IPS-20b (cell line): ENCODE results near the gene MOAP1.
"Not testable (repeated sequence)": the region's sequence is repeated elsewhere in the genome, so short reads cannot be mapped to it uniquely, and the experiment has no call there.

Experiments
- H3K27ac ChIP-seq: one replicate; pipeline ENCODE4 v1.5.1; 2013; ENCODE audit warnings: low read length
- H3K27me3 ChIP-seq: 2 replicates; pipeline ENCODE4 v1.6.1; 2013; ENCODE audit warnings: mild to moderate bottlenecking, low read length, inconsistent platforms; ENCODE audit not compliant: insufficient read depth
- H3K36me3 ChIP-seq: 2 replicates; pipeline ENCODE4 v1.6.1; 2013; ENCODE audit warnings: low read depth, mild to moderate bottlenecking, inconsistent platforms, low read length, moderate library complexity; ENCODE audit not compliant: insufficient read depth
- H3K4me1 ChIP-seq: 2 replicates; pipeline ENCODE4 v1.6.1; 2013; ENCODE audit warnings: mild to moderate bottlenecking, control low read depth, inconsistent platforms, low read length, moderate library complexity; ENCODE audit not compliant: insufficient read depth
- H3K4me3 ChIP-seq: 2 replicates; pipeline ENCODE4 v1.5.1; 2013; ENCODE audit warnings: mild to moderate bottlenecking, low read length, inconsistent platforms
- H3K9ac ChIP-seq: 2 replicates; pipeline ENCODE4 v1.6.1; 2013; ENCODE audit warnings: low read depth, mild to moderate bottlenecking, inconsistent platforms, low read length, moderate library complexity
- H3K9me3 ChIP-seq: 2 replicates; pipeline ENCODE4 v1.6.1; 2013; ENCODE audit warnings: mild to moderate bottlenecking, low read depth, low read length, inconsistent platforms; ENCODE audit not compliant: insufficient read depth

Gene MOAP1

GRCh38 chr14:93158349-93158748 lies 26.3 kb downstream of the MOAP1 start:
- not testable (repeated sequence) for H3K36me3 ChIP-seq, H3K27ac ChIP-seq, H3K4me3 ChIP-seq, H3K9me3 ChIP-seq, H3K9ac ChIP-seq, H3K4me1 ChIP-seq, H3K27me3 ChIP-seq

- Histone ChIP-seq H3K36me3 (no peaks in the 10 kb centered on the region), H3K9ac (no peak overlapping the region), H3K4me3 (no peak overlapping the region), H3K27ac (no peak overlapping the region), H3K4me1 (peaks cover 6% of the 10 kb centered on the region; the same call in 1 of the 2 replicates), H3K9me3 (no peaks in the 10 kb centered on the region), H3K27me3 (no peaks in the 10 kb centered on the region)
Measured at GRCh38 chr14:93156693-93157369, 27.9 kb downstream of the MOAP1 start.

- Histone ChIP-seq H3K4me1 (peaks cover 4% of the 10 kb centered on the region; the same call in 1 of the 2 replicates), H3K9me3 (no peaks in the 10 kb centered on the region), H3K36me3 (no peaks in the 10 kb centered on the region), H3K27ac (no peak overlapping the region), H3K9ac (no peak overlapping the region), H3K4me3 (no peak overlapping the region), H3K27me3 (no peaks in the 10 kb centered on the region)
Measured at GRCh38 chr14:93155667-93156066, 29.0 kb downstream of the MOAP1 start.

- Histone ChIP-seq H3K27me3 (no peaks in the 10 kb centered on the region), H3K4me1 (no peaks in the 10 kb centered on the region; the same call in 1 of the 2 replicates), H3K36me3 (no peaks in the 10 kb centered on the region), H3K4me3 (no peak overlapping the region), H3K9ac (no peak overlapping the region), H3K27ac (no peak overlapping the region), H3K9me3 (no peaks in the 10 kb centered on the region)
Measured at GRCh38 chr14:93153121-93153520, 31.6 kb downstream of the MOAP1 start.

GRCh38 chr14:93150227-93151208 lies 34.2 kb downstream of the MOAP1 start:
- no peak overlapping the region for H3K9ac ChIP-seq
- H3K4me3 ChIP-seq, result no peak overlapping the region
- no peaks in the 10 kb centered on the region for H3K9me3 ChIP-seq
- no peaks in the 10 kb centered on the region for H3K27me3 ChIP-seq
- H3K36me3 ChIP-seq, result no peaks in the 10 kb centered on the region
- no peaks in the 10 kb centered on the region; the same call in 1 of the 2 replicates for H3K4me1 ChIP-seq
- no peak overlapping the region for H3K27ac ChIP-seq

GRCh38 chr14:93148979-93149378 lies 35.7 kb downstream of the MOAP1 start:
- Histone ChIP-seq H3K4me3 (no peak overlapping the region), H3K9me3 (no peaks in the 10 kb centered on the region), H3K9ac (no peak overlapping the region), H3K4me1 (no peaks in the 10 kb centered on the region; the same call in 1 of the 2 replicates), H3K27me3 (no peaks in the 10 kb centered on the region), H3K36me3 (no peaks in the 10 kb centered on the region), H3K27ac (no peak overlapping the region)

- no peak overlapping the region for H3K9ac ChIP-seq
Measured at GRCh38 chr14:93146119-93146518, 38.6 kb downstream of the MOAP1 start.

GRCh38 chr14:93142854-93143652 lies 41.6 kb downstream of the MOAP1 start:
- no peaks in the 10 kb centered on the region for H3K36me3 ChIP-seq
- no peaks in the 10 kb centered on the region for H3K27me3 ChIP-seq
- H3K9me3 ChIP-seq, result no peaks in the 10 kb centered on the region
- no peak overlapping the region for H3K9ac ChIP-seq
- no peak overlapping the region for H3K27ac ChIP-seq
- H3K4me3 ChIP-seq, result no peak overlapping the region
- H3K4me1 ChIP-seq, result no peaks in the 10 kb centered on the region

More at GRCh38 chr14:93146119-93146518, 38.6 kb downstream of the MOAP1 start:
- H3K27me3 ChIP-seq, result no peaks in the 10 kb centered on the region
- no peak overlapping the region for H3K27ac ChIP-seq
- no peaks in the 10 kb centered on the region for H3K36me3 ChIP-seq
- H3K4me3 ChIP-seq, result no peak overlapping the region
- no peaks in the 10 kb centered on the region for H3K9me3 ChIP-seq
- no peaks in the 10 kb centered on the region; the same call in 1 of the 2 replicates for H3K4me1 ChIP-seq

- H3K27ac ChIP-seq, result no peak overlapping the region
- H3K9me3 ChIP-seq, result no peaks in the 10 kb centered on the region
- H3K4me3 ChIP-seq, result no peak overlapping the region
- no peak overlapping the region for H3K9ac ChIP-seq
- H3K27me3 ChIP-seq, result no peaks in the 10 kb centered on the region
- H3K4me1 ChIP-seq, result no peaks in the 10 kb centered on the region
- no peaks in the 10 kb centered on the region for H3K36me3 ChIP-seq
Measured at GRCh38 chr14:93137864-93138263, 46.8 kb downstream of the MOAP1 start.

- not testable (repeated sequence) for H3K4me1 ChIP-seq, H3K27ac ChIP-seq
Measured at GRCh38 chr14:93136508-93136907, 48.2 kb downstream of the MOAP1 start.

GRCh38 chr14:93136009-93136408 lies 48.7 kb downstream of the MOAP1 start:
- no peak overlapping the region for H3K4me3 ChIP-seq
- no peaks in the 10 kb centered on the region for H3K9me3 ChIP-seq
- H3K27me3 ChIP-seq, result no peaks in the 10 kb centered on the region
- no peak overlapping the region for H3K27ac ChIP-seq
- no peak overlapping the region for H3K9ac ChIP-seq
- H3K36me3 ChIP-seq, result no peaks in the 10 kb centered on the region
- H3K4me1 ChIP-seq, result no peaks in the 10 kb centered on the region

More at GRCh38 chr14:93136508-93136907, 48.2 kb downstream of the MOAP1 start:
- H3K4me3 ChIP-seq, H3K36me3 ChIP-seq, H3K9ac ChIP-seq, H3K27me3 ChIP-seq, H3K9me3 ChIP-seq: not testable (repeated sequence)
